PFSK-1 (cell line): ENCODE results near the gene PLA2G4D.

ENCODE experiments used
- FOXP2 ChIP-seq: optimal IDR thresholded peaks from 2 replicates; pipeline ENCODE3; 2011; ENCODE audit warnings: borderline replicate concordance, control low read depth, inconsistent platforms; ENCODE audit not compliant: insufficient read depth; ENCODE audit errors: extremely low read length, extremely low read depth
- POLR2AphosphoS5 ChIP-seq: IDR thresholded peaks from 2 replicates; pipeline ENCODE4 v1.6.1; 2012; ENCODE audit warnings: low read depth, mild to moderate bottlenecking, control low read depth, low read length, moderate library complexity
- REST ChIP-seq, 2 experiments: IDR thresholded peaks; 2 replicates each; pipeline versions ENCODE4 v1.6.1 to v1.8.0; 2011 to 2012; ENCODE audit warnings: low read depth in 2 of 2, low read length in 2 of 2, control low read depth in 1 of 2, inconsistent platforms in 1 of 2, mild to moderate bottlenecking in 1 of 2, moderate library complexity in 1 of 2; ENCODE audit not compliant: insufficient read depth in 1 of 2
- SIN3A ChIP-seq: IDR thresholded peaks from 2 replicates; pipeline ENCODE4 v1.6.1; 2012; ENCODE audit warnings: mild to moderate bottlenecking, low read length, moderate library complexity, borderline replicate concordance; ENCODE audit not compliant: insufficient read depth
- TAF1 ChIP-seq: IDR thresholded peaks from 2 replicates; pipeline ENCODE4 v1.6.1; 2012; ENCODE audit warnings: low read length, control low read depth, borderline replicate concordance; ENCODE audit not compliant: insufficient read depth

GRCh38 chr15:42069496-42070278, 24.7 kb downstream of the PLA2G4D start:
- no peak for TF ChIP-seq POLR2AphosphoS5
- TF ChIP-seq REST (IDR thresholded peaks at IDR 0.05; ENCODE audit: insufficient read depth in 1 of 2, low read depth in 2 of 2, low read length in 2 of 2) = no peak
- TF ChIP-seq TAF1 = no peak
- TF ChIP-seq FOXP2 = no peak
- TF ChIP-seq SIN3A = no peak
